GM12875 (cell line): ENCODE measurements around the gene TBC1D22A.

ENCODE experiments used
- H3K4me3 ChIP-seq: one replicate; pipeline ENCODE4 v1.5.1; 2011; ENCODE audit warnings: low read depth, low read length, control low read depth
- TF ChIP-seq, protein P1 (sequence below): IDR thresholded peaks from 2 replicates; pipeline ENCODE4 v1.5.1; 2011; ENCODE audit warnings: low read depth, mild to moderate bottlenecking, control low read depth, inconsistent platforms, low read length, moderate library complexity, borderline replicate concordance; ENCODE audit not compliant: insufficient read depth

Gene TBC1D22A

DNA sequence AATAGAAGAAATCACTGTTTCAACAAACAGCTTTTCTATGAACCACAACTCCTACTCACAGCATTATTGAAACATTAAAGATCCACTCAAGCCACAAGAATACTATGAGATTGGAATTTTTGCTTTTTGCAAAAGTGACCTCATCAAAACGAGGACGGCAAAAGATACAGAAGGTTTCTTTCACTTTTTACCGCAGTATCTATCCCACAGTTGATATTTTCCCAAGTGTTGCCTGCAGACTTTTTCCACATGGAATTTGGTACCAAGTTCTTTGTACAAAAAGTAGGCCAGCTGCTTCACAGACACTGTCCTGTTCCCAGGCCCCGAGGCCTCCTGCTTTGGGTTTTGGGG, 204.0 kb downstream of the TBC1D22A start:
- H3K4me3 ChIP-seq, result no peak overlapping the region

DNA sequence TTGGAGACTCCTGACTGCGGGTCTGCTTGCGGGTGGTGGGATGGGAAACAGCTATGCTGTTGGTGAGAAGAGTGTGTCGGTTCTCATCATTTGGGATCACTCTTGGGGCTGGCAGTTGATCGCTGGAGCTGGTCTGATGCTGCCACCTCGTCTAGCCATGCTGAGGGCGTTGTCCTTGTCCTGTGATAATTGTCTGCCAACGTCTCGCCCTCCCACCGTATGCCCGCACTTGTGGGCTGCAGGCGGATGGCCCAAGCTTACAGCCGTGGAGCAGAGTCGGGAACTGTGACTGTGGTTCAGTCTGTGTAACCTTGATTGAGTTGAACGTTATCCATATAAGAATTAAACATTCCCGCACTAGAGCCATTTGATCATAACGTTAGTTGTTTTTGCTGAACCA, 204.4 kb downstream of the TBC1D22A start:
- TF ChIP-seq, protein P1, sequence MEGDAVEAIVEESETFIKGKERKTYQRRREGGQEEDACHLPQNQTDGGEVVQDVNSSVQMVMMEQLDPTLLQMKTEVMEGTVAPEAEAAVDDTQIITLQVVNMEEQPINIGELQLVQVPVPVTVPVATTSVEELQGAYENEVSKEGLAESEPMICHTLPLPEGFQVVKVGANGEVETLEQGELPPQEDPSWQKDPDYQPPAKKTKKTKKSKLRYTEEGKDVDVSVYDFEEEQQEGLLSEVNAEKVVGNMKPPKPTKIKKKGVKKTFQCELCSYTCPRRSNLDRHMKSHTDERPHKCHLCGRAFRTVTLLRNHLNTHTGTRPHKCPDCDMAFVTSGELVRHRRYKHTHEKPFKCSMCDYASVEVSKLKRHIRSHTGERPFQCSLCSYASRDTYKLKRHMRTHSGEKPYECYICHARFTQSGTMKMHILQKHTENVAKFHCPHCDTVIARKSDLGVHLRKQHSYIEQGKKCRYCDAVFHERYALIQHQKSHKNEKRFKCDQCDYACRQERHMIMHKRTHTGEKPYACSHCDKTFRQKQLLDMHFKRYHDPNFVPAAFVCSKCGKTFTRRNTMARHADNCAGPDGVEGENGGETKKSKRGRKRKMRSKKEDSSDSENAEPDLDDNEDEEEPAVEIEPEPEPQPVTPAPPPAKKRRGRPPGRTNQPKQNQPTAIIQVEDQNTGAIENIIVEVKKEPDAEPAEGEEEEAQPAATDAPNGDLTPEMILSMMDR, result no peak
- no peak overlapping the region for H3K4me3 ChIP-seq

More for the DNA sequence above, 204.0 kb downstream of the TBC1D22A start:
- TF ChIP-seq, protein P1, result no peak

DNA sequence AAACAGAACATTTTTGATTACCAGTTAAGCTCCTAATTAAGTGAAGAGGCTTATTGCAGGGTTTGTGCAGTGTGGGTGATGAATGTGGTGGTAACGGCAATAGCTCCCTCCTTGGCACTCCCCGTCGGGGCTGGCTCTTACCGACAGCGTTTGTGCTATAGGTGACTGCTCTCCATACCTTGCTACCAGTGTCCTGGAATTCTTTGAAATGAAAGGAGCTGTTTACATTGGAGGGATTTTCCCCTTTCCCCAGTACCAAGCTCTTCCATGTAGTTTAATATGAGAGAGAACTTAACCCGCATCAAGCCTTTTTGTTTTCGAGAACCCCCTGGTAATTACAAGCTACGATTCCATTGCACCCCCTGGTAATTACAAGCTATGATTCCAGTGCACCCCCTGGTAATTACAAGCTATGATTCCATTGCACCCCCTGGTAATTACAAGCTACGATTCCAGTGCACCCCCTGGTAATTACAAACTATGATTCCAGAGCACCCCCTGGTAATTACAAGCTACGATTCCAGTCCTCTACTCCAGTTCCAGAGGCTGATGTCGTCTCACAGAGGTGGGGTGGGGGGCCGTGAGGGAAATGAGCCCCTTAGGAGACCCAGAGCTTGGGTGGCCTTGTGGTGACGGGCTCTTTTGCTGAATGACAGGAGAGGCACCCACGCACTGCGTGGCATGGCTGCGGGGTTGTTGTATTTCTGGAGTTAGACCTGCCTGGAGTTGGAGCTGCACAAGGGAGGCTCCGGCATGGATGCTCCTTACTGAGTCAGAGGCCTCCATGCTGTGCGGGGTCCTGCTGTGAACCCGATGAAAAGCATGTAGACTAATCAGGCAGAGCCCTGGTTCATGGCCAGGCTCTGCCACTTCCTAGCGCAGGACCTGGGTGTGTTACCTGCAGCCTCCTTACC, 205.3 kb downstream of the TBC1D22A start:
- TF ChIP-seq, protein P1, result no peak
- no peak overlapping the region for H3K4me3 ChIP-seq

DNA sequence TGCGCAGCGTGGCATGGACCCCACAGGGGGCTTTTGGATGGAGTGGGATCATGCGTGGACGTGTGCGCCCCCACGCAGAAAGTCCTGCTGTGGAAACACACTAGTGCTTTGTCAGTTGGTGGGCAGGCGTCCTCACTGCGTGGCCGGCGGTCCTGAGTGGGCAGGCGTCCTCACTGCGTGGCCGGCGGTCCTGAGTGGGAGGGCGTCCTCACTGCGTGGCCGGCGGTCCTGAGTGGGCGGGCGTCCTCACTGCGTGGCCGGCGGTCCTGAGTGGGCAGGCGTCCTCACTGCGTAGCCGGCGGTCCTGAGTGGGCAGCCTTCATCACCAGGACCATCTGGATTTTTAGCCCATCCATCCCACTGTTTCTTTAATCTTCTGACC, 205.9 kb downstream of the TBC1D22A start:
- no peak overlapping the region for H3K4me3 ChIP-seq

DNA sequence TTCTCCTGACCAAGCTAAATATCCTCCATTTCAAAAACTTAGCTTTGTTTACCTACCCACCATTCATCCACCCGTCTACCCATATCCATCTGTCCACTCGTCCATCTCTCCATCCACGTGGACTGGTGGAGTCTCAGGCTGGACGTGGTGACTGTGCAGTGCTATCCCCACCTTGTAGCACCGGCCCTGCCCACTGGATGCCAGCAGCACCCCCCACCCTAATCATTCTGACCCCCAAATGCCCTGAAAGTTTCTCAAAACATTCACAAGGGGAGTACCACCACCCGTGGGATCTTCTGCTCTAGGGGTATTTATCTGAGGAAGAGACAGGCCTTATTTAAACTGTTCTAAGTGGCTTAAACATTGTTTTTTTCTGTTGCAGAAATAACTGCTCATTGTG, 206.4 kb downstream of the TBC1D22A start:
- no peak overlapping the region for H3K4me3 ChIP-seq
- TF ChIP-seq, protein P1, result no peak

More for the DNA sequence above, 205.9 kb downstream of the TBC1D22A start:
- TF ChIP-seq, protein P1, result no peak

DNA sequence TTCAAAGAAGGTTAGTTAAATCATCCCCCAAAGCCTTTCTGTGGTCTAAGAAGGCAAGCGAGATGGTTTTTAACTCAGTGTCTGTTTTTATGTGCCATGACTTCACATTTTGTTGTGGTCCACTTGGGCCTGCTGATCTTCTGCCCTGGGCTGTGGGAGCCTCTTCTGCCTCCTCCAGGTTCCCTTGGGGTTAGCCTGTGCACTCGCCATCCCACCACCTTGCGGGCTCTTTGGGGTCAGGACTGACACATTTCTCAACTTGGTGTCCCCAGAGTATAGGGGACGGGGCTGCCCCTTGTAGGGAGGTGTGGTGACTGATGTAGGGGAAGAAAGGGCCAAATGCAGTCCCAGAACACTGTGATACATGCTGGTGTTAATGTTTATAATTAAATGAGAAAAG, 207.0 kb downstream of the TBC1D22A start:
- TF ChIP-seq, protein P1, result no peak
- H3K4me3 ChIP-seq, result no peak overlapping the region

DNA sequence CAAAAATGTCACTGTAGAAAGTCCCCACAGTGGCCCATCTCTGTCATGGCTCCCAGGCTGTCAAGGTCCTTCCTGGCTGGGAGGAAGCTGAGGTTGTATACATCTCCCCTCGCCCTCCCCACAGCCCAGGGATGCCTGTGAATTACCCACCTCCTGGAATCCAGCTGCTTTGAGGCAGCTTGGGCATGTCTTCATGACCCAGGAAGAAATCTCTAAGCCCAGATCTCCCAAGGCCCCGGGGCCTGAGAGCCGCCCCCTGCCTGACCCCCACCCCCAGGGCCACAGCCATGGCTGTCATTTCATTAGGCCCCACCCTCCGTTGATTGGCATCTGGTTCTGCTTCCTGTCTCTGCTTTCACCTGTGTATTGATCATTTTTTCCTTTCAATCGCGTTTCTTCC, 207.5 kb downstream of the TBC1D22A start:
- TF ChIP-seq, protein P1, result no peak

More for the DNA sequence above, 207.5 kb downstream of the TBC1D22A start:
- H3K4me3 ChIP-seq, result no peak overlapping the region
